Measurements from ENCODE around the gene DNAI7.

DNAI7 gene

DNA sequence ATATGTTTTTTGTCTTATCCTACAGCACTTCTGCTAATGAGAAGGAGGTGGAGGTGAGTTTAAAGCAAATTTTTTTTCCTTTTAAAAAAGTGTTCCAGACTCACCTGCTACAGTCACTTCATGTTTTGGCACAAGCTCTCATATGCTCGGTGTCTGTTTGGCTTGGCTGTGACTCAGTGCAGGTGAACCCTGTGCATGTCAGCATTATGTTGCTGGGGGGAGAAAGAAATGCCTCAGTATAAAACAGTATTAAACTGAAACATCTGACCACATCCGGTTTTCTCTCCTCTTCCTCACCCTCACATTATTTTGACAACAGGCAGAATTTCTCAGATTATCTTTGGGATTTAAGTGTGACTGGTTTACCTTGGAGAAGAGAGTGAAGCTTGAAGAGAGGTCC, 105.2 kb downstream of the DNAI7 start:
- no peak for DNase-seq

DNA sequence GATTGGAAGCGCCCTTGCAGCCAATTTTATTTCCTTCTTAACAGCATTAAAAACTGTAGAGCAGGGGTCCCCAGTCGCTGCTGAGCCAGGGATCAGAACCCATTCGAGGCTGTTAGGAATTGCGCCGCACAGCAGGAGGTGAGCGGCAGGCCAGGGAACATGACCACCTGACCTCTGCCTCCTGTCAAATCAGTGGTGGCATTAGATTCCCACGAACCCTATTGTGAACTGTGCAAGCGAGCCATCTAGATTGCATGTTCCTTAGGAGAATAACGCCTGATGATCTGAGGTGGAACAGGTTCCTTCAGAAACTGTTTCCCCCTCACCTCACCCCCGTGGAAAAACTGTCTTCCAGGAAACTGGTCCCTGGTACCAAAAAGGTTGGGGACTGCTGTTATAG, 107.4 kb downstream of the DNAI7 start:
- DNase-seq: no peak

DNA sequence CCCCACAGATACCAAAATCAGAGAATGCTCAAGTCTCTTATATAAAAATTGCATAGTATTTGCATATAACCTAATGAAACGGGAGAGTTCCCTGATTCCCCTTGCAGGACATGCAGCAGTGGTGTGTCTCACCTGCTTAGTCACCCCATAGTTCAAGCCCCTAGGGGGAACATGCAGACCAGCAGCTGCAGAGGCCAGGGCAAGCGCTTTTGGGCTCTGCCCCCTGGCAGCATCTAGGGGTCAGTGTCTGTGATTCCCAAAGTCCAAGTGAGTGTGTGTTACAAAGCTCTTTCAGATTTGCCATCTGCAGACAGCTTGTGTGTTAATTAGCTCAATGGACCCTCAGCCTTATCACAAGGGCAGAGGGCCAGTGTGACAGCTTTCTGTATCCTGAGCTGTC, 110.1 kb downstream of the DNAI7 start:
- DNase-seq: no peak

- no peak for DNase-seq
Measured at GRCh38 chr12:25083211-25083610, 111.7 kb downstream of the DNAI7 start.

- no peak for DNase-seq
Measured at GRCh38 chr12:25082628-25083027, 112.3 kb downstream of the DNAI7 start.

DNA sequence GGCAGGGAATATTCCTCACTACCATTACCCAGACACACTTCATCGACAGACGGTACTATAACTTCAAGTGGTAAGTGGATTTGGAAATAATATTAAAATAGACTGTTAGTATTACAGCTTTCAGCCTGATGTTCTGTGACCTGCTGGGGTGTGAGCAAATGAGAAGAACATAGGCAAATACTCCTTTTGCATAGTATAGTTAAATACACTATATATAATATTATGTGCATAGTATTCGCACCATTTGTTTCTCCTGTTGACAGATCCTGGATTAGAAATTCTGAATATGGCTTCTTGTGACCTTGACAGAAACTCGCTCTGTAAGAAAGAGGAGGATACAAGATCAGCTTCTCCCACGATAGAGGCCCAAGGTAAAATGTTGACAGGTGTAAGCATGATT, 115.6 kb downstream of the DNAI7 start:
- no peak for DNase-seq

- no peak for DNase-seq
Measured at GRCh38 chr12:25074954-25075353, 120.0 kb downstream of the DNAI7 start.

GRCh38 chr12:25074113-25074512, 120.8 kb downstream of the DNAI7 start:
- DNase-seq: no peak

DNA sequence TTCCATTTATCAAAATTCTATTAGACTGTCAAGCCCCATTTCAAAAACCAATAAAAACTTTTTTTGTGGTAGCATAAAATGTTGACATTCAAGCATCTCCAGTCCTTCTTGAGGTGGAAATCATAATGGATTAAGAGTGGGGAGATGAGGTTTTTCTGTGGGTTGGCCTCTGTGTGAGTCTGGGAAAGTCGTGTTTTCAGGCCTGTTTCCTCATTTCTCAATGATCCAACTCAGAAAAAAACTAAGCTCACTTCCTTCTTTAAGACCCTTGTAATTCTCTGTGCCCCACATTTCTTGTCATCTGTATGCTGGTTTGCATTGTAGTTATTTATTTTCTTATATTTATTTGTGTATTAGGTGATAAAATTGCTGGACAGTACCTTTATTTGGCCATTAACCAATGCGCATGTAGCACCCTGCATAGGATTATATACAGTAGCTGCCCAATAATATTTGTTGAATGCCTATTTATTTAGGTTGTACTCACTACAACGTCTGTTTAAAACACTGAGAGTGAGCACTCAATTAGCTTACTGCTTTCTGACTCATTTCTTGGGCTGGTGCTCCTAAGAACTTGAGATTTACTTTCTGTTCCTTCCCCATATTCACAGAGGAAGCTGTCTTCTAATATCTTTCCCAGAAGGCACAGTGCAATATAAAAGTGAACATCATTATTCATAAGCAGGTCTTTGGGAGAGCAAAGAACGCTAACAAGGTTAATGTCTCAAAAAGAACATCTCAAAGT, 121.9 kb downstream of the DNAI7 start:
- no peak for DNase-seq

DNA sequence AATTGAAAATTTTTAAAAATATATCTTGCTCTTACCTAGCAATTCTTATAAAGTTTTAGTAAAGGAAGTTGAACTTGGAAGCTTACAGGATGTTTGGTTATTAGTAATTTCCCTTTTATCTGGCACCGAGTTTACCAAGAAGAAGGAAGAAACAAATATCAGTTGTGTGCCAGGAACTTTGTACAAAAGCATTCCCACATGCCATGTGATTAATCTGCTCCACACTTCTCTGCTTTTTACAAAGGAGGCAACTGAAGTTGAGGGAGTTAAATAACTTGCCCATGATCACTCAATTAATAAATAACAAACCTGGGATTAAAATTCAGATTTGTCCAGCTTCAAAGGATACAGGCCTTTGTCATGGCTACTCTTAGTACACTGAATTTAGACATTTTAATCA, 123.6 kb downstream of the DNAI7 start:
- DNase-seq: no peak

DNA sequence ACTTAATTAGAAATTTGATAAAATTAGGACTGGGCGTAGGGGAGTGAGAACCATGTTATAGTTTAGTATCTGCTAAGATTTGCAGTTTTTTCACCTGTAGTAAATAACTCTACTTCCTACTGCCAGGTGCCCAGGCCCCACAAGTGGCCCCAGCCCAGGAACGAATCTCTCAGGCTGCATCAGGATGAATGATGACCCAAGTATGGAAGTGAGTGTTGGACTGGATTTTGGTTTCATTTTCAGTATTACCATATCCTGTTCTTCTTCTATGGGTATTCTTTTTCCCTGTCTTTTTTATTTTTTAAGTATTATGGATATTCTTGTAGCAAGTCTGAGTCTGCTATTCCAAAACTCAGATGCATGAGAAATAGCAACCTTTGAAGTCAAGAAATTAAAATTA, 125.7 kb downstream of the DNAI7 start:
- DNase-seq: no peak

GRCh38 chr12:25065035-25065434, 129.9 kb downstream of the DNAI7 start:
- no peak for DNase-seq

- DNase-seq: no peak
Measured at GRCh38 chr12:25063873-25064628, 130.9 kb downstream of the DNAI7 start.

- DNase-seq: no peak
Measured at GRCh38 chr12:25058658-25059058, 136.3 kb downstream of the DNAI7 start.
